Measurements from ENCODE around the gene TGM3. TPM values are rescaled to one million over a fixed set of nuclear protein-coding genes. Genes with fewer than 3 reads are reported as not detected.

TGM3 gene
- total RNA-seq, 2 donors from 2014 or later = 0.23 to 1.8 TPM

DNA sequence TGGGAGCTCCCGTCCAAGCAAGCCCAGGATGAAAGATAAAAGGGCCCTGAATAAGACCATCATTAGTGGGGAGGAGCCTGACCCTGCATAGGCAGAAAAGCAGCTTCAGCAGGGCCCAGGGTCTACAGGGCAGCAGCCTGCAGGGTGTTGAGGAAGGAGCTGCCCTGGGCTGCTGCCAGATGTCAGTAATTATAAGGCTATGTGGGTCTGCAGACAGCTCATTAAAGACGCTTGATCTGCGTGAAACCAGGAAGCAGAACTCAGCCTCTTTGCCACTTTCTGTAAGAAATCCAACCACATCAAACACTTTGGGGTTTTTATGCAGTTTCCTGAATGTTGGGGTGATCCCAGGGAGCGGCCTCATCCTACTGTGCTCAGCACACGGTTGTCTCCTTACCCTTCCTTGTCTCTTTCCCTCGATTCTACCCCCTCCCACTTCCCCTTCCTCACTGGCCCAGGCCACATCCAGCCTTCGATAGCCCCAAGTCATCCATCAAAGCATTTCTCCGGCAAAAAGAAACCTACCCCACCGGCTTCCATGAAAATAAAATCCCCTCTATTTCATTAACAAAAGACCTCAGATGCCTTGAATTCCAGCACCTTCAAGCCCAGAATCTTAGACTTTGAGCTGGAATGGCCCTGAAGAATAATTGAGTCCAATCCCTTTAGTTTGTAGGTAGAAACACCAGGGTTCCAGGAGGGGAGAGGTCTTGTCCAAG is 83.9 kb downstream of the TGM3 start:
- no peak overlapping the region for H3K27ac ChIP-seq
- no peaks in the 10 kb centered on the region for H3K4me1 ChIP-seq (replicated peaks)
- no peak overlapping the region for H3K4me3 ChIP-seq
- no peaks in the 10 kb centered on the region for H3K9me3 ChIP-seq
- H3K36me3 ChIP-seq = no peaks in the 10 kb centered on the region
- TF ChIP-seq POLR2AphosphoS5 (IDR thresholded peaks at IDR 0.05) (no peak), POLR2A (IDR thresholded peaks at IDR 0.05) (no peak)
- TF ChIP-seq, protein P1, sequence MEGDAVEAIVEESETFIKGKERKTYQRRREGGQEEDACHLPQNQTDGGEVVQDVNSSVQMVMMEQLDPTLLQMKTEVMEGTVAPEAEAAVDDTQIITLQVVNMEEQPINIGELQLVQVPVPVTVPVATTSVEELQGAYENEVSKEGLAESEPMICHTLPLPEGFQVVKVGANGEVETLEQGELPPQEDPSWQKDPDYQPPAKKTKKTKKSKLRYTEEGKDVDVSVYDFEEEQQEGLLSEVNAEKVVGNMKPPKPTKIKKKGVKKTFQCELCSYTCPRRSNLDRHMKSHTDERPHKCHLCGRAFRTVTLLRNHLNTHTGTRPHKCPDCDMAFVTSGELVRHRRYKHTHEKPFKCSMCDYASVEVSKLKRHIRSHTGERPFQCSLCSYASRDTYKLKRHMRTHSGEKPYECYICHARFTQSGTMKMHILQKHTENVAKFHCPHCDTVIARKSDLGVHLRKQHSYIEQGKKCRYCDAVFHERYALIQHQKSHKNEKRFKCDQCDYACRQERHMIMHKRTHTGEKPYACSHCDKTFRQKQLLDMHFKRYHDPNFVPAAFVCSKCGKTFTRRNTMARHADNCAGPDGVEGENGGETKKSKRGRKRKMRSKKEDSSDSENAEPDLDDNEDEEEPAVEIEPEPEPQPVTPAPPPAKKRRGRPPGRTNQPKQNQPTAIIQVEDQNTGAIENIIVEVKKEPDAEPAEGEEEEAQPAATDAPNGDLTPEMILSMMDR (IDR thresholded peaks at IDR 0.05) = no peak
- intact Hi-C loops (cut with DNase I) = no loop called here
- 32% methylated on average over 9 of the region's 9 CpGs for WGBS
- no peaks in the 10 kb centered on the region for H3K27me3 ChIP-seq (replicated peaks; ENCODE audit: insufficient read depth)
- DNase-seq (ENCODE audit: low spot score) = no peak

DNA sequence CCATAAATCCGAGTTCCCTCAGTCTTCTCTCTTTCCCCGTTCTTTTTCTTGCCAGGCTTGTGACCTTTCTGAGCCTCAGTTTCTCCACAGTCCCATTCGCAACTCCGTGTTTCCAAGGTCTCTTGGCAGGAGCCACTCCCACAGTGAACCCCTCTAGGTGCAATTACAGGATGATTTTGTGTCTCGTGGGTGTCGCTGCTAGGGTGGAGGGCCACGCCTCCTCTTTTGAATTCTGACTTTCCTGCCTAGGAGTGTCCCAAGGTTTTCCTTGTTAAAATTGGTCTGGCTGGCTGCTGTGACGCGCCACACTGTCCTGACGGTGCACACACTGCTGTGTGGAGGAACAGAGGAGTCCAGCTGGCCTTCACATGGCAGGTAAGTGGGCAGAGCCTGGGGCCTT is 84.8 kb downstream of the TGM3 start, which contains the start of gene TGM6:
Gene TGM6, plus strand, starts transcription at position 301 of the 400 bp plus-strand sequence. Its CDS starts 68 bp downstream, at position 369.
- Histone ChIP-seq H3K9me3 (no peaks in the 10 kb centered on the region), H3K4me1 (replicated peaks) (no peaks in the 10 kb centered on the region), H3K4me3 (no peak within 1 kb of the TSS), H3K27ac (no peak within 1 kb of the TSS), H3K27me3 (replicated peaks; ENCODE audit: insufficient read depth) (no peaks in the 10 kb centered on the region), H3K36me3 (no peaks in the 10 kb centered on the region)
- 73% methylated on average over 10 of the region's 10 CpGs for whole genome bisulfite sequencing
- intact Hi-C loops (cut with DNase I) = no loop called here
- no peak for TF ChIP-seq POLR2A (IDR thresholded peaks at IDR 0.05)
- TF ChIP-seq, protein P1 (IDR thresholded peaks at IDR 0.05) = no peak
- no peak for TF ChIP-seq POLR2AphosphoS5 (IDR thresholded peaks at IDR 0.05)
- no peak for DNase-seq (ENCODE audit: low spot score)

DNA sequence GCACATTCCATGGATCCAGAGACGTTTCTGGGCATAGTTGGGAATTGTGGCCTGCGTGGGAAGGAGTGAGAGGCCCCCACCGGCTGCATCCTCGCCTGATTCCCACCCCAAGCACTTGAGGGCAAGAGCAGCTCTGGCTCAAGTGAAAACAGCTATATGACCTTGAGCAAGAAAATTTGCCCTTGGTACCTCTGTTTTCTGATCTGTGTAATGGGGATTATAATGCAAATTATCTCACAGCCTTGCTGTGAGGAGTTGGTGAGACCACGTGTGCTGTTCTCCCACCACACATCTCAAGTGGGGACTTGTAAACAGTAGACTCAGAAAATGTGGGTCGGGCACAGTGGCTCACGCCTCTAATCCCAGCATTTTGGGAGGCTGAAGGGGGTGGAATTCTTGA is 85.5 kb downstream of the TGM3 start:
- intact Hi-C loops (cut with DNase I) = no loop called here
- Histone ChIP-seq H3K4me1 (replicated peaks) (no peaks in the 10 kb centered on the region), H3K9me3 (no peaks in the 10 kb centered on the region), H3K36me3 (no peaks in the 10 kb centered on the region), H3K27me3 (replicated peaks; ENCODE audit: insufficient read depth) (no peaks in the 10 kb centered on the region), H3K4me3 (no peak overlapping the region), H3K27ac (no peak overlapping the region)
- WGBS = 80% methylated on average over 7 of the region's 7 CpGs
- TF ChIP-seq, protein P1 (IDR thresholded peaks at IDR 0.05) = no peak
- TF ChIP-seq POLR2AphosphoS5 (IDR thresholded peaks at IDR 0.05) (no peak), POLR2A (IDR thresholded peaks at IDR 0.05) (no peak)
- no peak for DNase-seq (ENCODE audit: low spot score)

DNA sequence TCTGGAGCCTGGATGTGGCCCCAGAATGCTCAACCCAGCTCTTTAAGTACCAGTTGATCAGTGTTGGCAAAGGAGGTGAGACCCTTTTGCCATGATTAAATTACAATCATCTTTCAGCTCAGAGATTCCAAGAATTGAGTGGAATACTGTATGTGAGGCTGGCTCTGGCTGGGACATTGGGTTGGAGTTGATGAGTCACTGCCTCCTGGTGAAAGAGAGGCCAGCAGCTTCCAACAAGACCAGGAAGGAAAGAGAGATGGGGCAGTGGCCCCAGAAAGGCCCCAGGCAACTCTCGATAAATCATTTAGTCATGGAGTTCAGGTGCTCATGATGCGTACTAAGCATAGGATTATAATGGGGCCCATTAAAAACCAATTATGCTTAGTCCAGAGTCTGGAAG is 87.0 kb downstream of the TGM3 start:
- no peak for TF ChIP-seq POLR2AphosphoS5 (IDR thresholded peaks at IDR 0.05)
- no peak for TF ChIP-seq POLR2A (IDR thresholded peaks at IDR 0.05)
- TF ChIP-seq, protein P1 (IDR thresholded peaks at IDR 0.05) = no peak
- Histone ChIP-seq H3K27me3 (replicated peaks; ENCODE audit: insufficient read depth) (no peaks in the 10 kb centered on the region), H3K27ac (no peak overlapping the region), H3K4me3 (no peak overlapping the region), H3K9me3 (no peaks in the 10 kb centered on the region), H3K36me3 (no peaks in the 10 kb centered on the region), H3K4me1 (replicated peaks) (no peaks in the 10 kb centered on the region)
- 91% methylated on average over 2 of the region's 2 CpGs for WGBS
- intact Hi-C loops (cut with DNase I) = no loop called here
- DNase-seq (ENCODE audit: low spot score) = no peak

DNA sequence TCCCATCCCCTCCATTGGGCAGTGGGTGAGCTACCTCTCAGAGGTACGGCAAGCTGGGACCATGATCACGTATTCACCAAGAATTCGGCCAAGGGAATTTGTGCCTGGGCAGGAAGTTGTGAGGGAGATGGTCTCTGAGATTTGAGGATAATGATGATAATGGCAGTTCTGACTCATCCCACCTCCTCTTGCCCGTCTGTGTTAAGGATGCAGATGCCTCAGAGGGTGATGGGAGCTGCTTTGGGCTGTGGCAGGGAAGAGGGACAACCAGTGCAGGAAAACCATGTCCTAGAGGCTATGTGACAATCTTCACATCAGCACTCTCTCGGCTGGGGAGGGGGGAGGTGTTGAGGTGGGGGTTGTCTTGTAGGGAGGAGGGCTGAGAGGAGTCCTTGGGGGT is 89.2 kb downstream of the TGM3 start:
- intact Hi-C loops (cut with DNase I) = no loop called here
- DNase-seq (ENCODE audit: low spot score) = no peak
- Histone ChIP-seq H3K9me3 (no peaks in the 10 kb centered on the region), H3K4me1 (replicated peaks) (no peaks in the 10 kb centered on the region), H3K27me3 (replicated peaks; ENCODE audit: insufficient read depth) (no peaks in the 10 kb centered on the region), H3K4me3 (no peak overlapping the region), H3K36me3 (no peaks in the 10 kb centered on the region), H3K27ac (no peak overlapping the region)
- TF ChIP-seq POLR2A (IDR thresholded peaks at IDR 0.05) = no peak
- TF ChIP-seq, protein P1 (IDR thresholded peaks at IDR 0.05) = no peak
- no peak for TF ChIP-seq POLR2AphosphoS5 (IDR thresholded peaks at IDR 0.05)
- WGBS = 57% methylated on average over 5 of the region's 5 CpGs
